ENCODE results near the gene STX4. TPM values are rescaled to one million over a fixed set of nuclear protein-coding genes. Genes with fewer than 3 reads are reported as not detected.

The STX4 gene
- total RNA-seq, 4 donors from 2014 or later, result 50.8 to 163 (median 79.7) TPM

DNA sequence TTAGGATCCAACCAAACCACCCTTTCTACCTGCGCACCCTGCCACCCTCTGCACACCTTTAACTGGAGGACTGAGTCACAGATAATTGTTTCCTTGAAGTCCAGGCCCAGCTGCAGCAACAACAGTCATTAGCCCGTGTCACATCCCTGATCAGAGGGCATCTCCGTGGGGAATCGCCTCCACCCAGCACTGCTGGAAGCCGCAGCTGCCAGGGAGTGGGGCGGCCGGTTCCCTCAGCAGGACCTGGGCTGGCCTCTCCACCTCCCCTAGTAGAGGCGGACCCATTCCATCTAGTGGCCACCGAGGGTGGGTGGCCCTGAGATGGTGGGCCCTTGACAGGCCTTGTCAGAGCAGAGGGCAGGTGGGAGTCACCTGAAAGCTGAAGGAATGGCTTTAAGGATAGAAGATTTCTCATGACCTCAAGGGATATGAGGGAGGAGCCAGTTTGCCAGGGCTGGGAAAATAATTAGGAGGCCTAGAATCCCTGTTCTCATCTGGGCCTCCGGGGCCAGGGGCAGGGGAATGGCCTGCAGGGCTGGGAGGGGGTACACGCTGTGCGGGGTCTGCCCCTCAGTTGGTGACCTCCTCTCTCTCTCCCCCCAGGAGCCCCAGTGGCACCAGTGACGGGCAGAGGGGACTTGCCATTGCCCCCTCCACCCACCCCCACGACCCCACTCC is 49.1 kb downstream of the STX4 start:
- in situ Hi-C loops (cut with MboI; ENCODE audit: low pct_ligation_motif_present in 1 of 4, low pct_unique_long_range_greater_than_20kb in 1 of 4, low sequenced_read_pairs in 3 of 4), result no loop called here
- Histone ChIP-seq H3K27me3 (no peaks in the 10 kb centered on the region), H3K9me3 (no peaks in the 10 kb centered on the region), H3K4me3 (no peak overlapping the region), H3K36me3 (peaks cover 0 to 34% (median 16%) of the 10 kb centered on the region in 4 donors), H3K4me1 (no peaks in the 10 kb centered on the region), H3K27ac (no peak overlapping the region)
- DNase-seq, result no peak
- TF ChIP-seq EP300 (IDR thresholded peaks at IDR 0.05; ENCODE audit: low read depth) (no peak), POLR2AphosphoS5 (IDR thresholded peaks at IDR 0.05) (no peak), POLR2A (IDR thresholded peaks at IDR 0.05) (no peak)
- TF ChIP-seq, protein P1, sequence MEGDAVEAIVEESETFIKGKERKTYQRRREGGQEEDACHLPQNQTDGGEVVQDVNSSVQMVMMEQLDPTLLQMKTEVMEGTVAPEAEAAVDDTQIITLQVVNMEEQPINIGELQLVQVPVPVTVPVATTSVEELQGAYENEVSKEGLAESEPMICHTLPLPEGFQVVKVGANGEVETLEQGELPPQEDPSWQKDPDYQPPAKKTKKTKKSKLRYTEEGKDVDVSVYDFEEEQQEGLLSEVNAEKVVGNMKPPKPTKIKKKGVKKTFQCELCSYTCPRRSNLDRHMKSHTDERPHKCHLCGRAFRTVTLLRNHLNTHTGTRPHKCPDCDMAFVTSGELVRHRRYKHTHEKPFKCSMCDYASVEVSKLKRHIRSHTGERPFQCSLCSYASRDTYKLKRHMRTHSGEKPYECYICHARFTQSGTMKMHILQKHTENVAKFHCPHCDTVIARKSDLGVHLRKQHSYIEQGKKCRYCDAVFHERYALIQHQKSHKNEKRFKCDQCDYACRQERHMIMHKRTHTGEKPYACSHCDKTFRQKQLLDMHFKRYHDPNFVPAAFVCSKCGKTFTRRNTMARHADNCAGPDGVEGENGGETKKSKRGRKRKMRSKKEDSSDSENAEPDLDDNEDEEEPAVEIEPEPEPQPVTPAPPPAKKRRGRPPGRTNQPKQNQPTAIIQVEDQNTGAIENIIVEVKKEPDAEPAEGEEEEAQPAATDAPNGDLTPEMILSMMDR (IDR thresholded peaks at IDR 0.05), result no peak
- 75 to 100% methylated on average over 2 to 14 of the region's 14 CpGs for WGBS, 2 donors (ENCODE audit: low coverage in 1 of 2)
- intact Hi-C loops (cut with DNase I; ENCODE audit: low total_unique reads), result no loop called here

DNA sequence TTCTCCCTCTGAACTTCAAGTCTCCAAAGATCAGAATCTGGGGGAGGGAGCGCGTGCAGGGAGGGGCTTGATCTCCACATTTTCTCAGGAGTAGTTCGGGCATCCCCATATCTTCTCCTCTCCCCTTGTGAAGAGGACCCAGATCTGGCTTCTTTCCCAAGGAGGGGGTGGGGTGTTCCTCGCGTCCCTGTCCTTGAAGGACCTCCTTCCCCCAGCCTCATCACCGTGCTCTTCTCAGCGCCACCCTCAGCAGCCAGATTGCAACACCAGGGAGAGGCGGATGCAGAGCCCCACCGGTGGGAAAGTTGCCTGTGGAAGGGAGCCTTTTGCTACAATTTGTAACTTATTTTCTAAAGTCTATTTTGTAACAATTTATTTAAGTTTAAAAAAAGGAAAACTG is 49.7 kb downstream of the STX4 start:
- H3K4me3 ChIP-seq, result no peak overlapping the region
- intact Hi-C loops (cut with DNase I; ENCODE audit: low total_unique reads) (no loop called here), in situ Hi-C loops (cut with MboI; ENCODE audit: low pct_ligation_motif_present in 1 of 4, low pct_unique_long_range_greater_than_20kb in 1 of 4, low sequenced_read_pairs in 3 of 4) (no loop called here)
- WGBS, 2 donors (ENCODE audit: low coverage in 1 of 2), result 80 to 83% methylated on average over 1 to 9 of the region's 9 CpGs
- H3K9me3 ChIP-seq, result no peaks in the 10 kb centered on the region
- H3K4me1 ChIP-seq, result no peaks in the 10 kb centered on the region
- DNase-seq, result no peak
- H3K36me3 ChIP-seq, result peaks cover 0 to 28% (median 13%) of the 10 kb centered on the region in 4 donors
- H3K27me3 ChIP-seq, result no peaks in the 10 kb centered on the region
- TF ChIP-seq POLR2A (IDR thresholded peaks at IDR 0.05), result no peak
- TF ChIP-seq, protein P1 (IDR thresholded peaks at IDR 0.05), result no peak
- TF ChIP-seq EP300 (IDR thresholded peaks at IDR 0.05; ENCODE audit: low read depth), result no peak
- TF ChIP-seq POLR2AphosphoS5 (IDR thresholded peaks at IDR 0.05), result no peak
- no peak overlapping the region for H3K27ac ChIP-seq

DNA sequence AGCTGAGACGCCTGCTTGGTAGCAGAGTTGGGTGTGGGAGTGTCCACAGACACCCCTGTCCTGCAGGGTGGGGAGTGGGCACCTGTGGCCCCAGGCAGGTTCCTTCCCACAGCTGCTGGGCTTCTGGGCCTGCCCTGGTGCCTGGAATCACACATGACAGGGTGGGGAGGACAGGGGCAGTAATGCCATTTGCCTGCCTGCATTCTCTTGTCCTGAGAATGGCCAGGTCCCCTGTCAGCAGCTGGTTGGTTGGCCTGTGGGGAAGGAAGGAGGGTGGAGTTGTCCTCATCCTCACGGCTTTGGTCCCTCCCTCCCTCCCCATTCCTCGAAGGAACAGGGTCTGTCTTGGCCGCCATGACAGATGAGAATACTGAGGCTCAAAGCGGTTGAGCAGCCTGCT is 50.2 kb downstream of the STX4 start:
- H3K4me1 ChIP-seq, result no peaks in the 10 kb centered on the region
- H3K27me3 ChIP-seq, result no peaks in the 10 kb centered on the region
- no peak for DNase-seq
- H3K4me3 ChIP-seq, result no peak overlapping the region
- H3K9me3 ChIP-seq, result no peaks in the 10 kb centered on the region
- in situ Hi-C loops (cut with MboI; ENCODE audit: low pct_ligation_motif_present in 1 of 4, low pct_unique_long_range_greater_than_20kb in 1 of 4, low sequenced_read_pairs in 3 of 4) (no loop called here), intact Hi-C loops (cut with DNase I; ENCODE audit: low total_unique reads) (no loop called here)
- 49% methylated on average over 5 of the region's 5 CpGs; no CpG with 5 or more reads in 1 of the 2 donors for WGBS, 2 donors (ENCODE audit: low coverage in 1 of 2)
- no peak overlapping the region for H3K27ac ChIP-seq
- H3K36me3 ChIP-seq, result peaks cover 0 to 23% (median 11%) of the 10 kb centered on the region in 4 donors
- TF ChIP-seq, protein P1 (IDR thresholded peaks at IDR 0.05), result no peak
- no peak for TF ChIP-seq EP300 (IDR thresholded peaks at IDR 0.05; ENCODE audit: low read depth)
- TF ChIP-seq POLR2A (IDR thresholded peaks at IDR 0.05), result no peak
- TF ChIP-seq POLR2AphosphoS5 (IDR thresholded peaks at IDR 0.05), result no peak

DNA sequence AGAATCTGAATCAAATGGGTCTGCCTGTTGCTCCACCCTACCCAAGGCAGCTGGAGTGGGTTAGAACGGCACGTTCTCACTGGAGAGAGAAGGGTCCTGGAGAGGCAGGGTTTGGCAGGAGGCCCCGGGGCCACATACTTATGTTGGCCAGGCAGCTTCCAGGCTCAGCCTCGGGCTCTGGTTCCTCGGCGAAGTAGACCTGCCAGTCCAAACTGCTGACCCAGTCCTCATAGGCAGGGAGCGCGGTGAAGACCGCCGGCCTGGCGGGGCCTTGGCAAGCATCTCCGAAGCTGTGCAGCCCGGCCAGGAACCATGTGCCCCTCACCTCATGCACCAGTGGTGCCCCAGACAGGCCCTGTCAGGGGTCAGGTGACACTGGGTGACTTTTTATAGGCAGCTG is 50.6 kb downstream of the STX4 start:
- H3K36me3 ChIP-seq, result peaks cover 0 to 19% (median 9%) of the 10 kb centered on the region in 4 donors
- DNase-seq, result no peak
- H3K4me3 ChIP-seq, result no peak overlapping the region
- WGBS, 2 donors (ENCODE audit: low coverage in 1 of 2), result 73% methylated on average over 3 of the region's 13 CpGs; no CpG with 5 or more reads in 1 of the 2 donors
- H3K9me3 ChIP-seq, result no peaks in the 10 kb centered on the region
- intact Hi-C loops (cut with DNase I; ENCODE audit: low total_unique reads), result no loop called here
- H3K4me1 ChIP-seq, result no peaks in the 10 kb centered on the region
- H3K27ac ChIP-seq, result no peak overlapping the region
- in situ Hi-C loops (cut with MboI; ENCODE audit: low pct_ligation_motif_present in 1 of 4, low pct_unique_long_range_greater_than_20kb in 1 of 4, low sequenced_read_pairs in 3 of 4), result no loop called here
- TF ChIP-seq EP300 (IDR thresholded peaks at IDR 0.05; ENCODE audit: low read depth) (no peak), POLR2A (IDR thresholded peaks at IDR 0.05) (no peak), POLR2AphosphoS5 (IDR thresholded peaks at IDR 0.05) (no peak)
- TF ChIP-seq, protein P1 (IDR thresholded peaks at IDR 0.05), result no peak
- H3K27me3 ChIP-seq, result no peaks in the 10 kb centered on the region
